ENCODE measurements around the gene POU6F2. TPM values are rescaled to one million over a fixed set of nuclear protein-coding genes. Genes with fewer than 3 reads are reported as not detected.

POU6F2 gene
- total RNA-seq, 1 experiment from 2014 or later, result 0.27 TPM

GRCh38 chr7:39321245-39321644, 343.5 kb downstream of the POU6F2 start:
- peaks cover 46% of the 10 kb centered on the region for H3K27me3 ChIP-seq (ENCODE audit: insufficient read depth, low read length)
- CTCF ChIA-PET, result no interaction called here
- ATAC-seq, result no peak

More at GRCh38 chr7:39321245-39321644, 343.5 kb downstream of the POU6F2 start:
- Histone ChIP-seq H3K9me2 (ENCODE audit: insufficient read depth) (no peaks in the 10 kb centered on the region), H4K20me1 (ENCODE audit: insufficient read depth) (no peaks in the 10 kb centered on the region), H3K27ac (ENCODE audit: low read depth, low read length) (no peak overlapping the region), H3K36me3 (ENCODE audit: control insufficient read depth in 1 of 2, insufficient read depth in 2 of 2, low read length in 2 of 2) (no peaks in the 10 kb centered on the region), H3K4me2 (ENCODE audit: low read length) (no peak overlapping the region), H3K9ac (ENCODE audit: low read length) (no peak overlapping the region), H3K4me1 (ENCODE audit: control insufficient read depth in 1 of 2, insufficient read depth in 2 of 2, low read length in 2 of 2) (no peaks in the 10 kb centered on the region), H3K79me2 (ENCODE audit: insufficient read depth, low read length) (no peaks in the 10 kb centered on the region), H3K9me3 (ENCODE audit: control insufficient read depth in 1 of 2, insufficient read depth in 1 of 2, low read depth in 1 of 2, low read length in 2 of 2) (no peaks in the 10 kb centered on the region), H3K4me3 (replicated peaks in 1 of 2; ENCODE audit: low read depth in 1 of 2, low read length in 2 of 2) (no peak overlapping the region), H2AFZ (ENCODE audit: low read depth, low read length, poor library complexity, severe bottlenecking) (no peak overlapping the region)
- TF ChIP-seq POLR2A (IDR thresholded peaks at IDR 0.05; ENCODE audit: borderline replicate concordance, extremely low read depth, insufficient read depth, insufficient read length) (no peak), FOSL1 (IDR thresholded peaks at IDR 0.05; ENCODE audit: low read depth) (no peak), RAD21 (IDR thresholded peaks at IDR 0.05; ENCODE audit: low read depth) (no peak), JUND (IDR thresholded peaks at IDR 0.05) (no peak), POLR2AphosphoS5 (IDR thresholded peaks at IDR 0.05; ENCODE audit: low read depth, low read length) (no peak), REST (IDR thresholded peaks at IDR 0.05; ENCODE audit: low read depth) (no peak), EZH2 (IDR thresholded peaks at IDR 0.05) (no peak)
- ChIA-PET RAD21 (ENCODE audit: low non-redundant PET in 1 of 2, low total read pairs in 2 of 2, uncharacterized antibody in 2 of 2, unreplicated experiment in 2 of 2) (no interaction called here), POLR2A (no interaction called here)
- no TSS peak for BruUV-seq (replicated peaks)
- intact Hi-C loops (cut with micrococcal nuclease), result no loop called here
- DNase-seq (ENCODE audit: low read depth, low spot score), result no peak
